H54 (cell line): ENCODE data around the gene ATF7.
A peak's percentile ranks its signal among the peaks of the same experiment; 100 is the strongest.

Source experiments
- DNase-seq: peaks from one replicate; pipeline ENCODE4 v3.0.0; 2011; ENCODE audit warnings: low spot score, mixed read lengths; ENCODE audit not compliant: insufficient read length
- FAIRE-seq: peaks from 3 replicates; lab custom pipeline; 2011; peaks lifted over from hg19 to GRCh38; lab: Jason Lieb, UNC
- POLR2A ChIP-seq: IDR thresholded peaks from 2 replicates; pipeline ENCODE4 v1.6.1; 2011; ENCODE audit warnings: low read depth, mild to moderate bottlenecking, low read length

ATF7 gene

GRCh38 chr12:53596920-53597363 is 29.2 kb downstream of the ATF7 start:
- DNase-seq = no peak
- FAIRE-seq = peak; percentile 52
- no peak for TF ChIP-seq POLR2A

GRCh38 chr12:53594897-53595615 is 31.1 kb downstream of the ATF7 start:
- no peak for DNase-seq
- no peak for FAIRE-seq
- TF ChIP-seq POLR2A = no peak

GRCh38 chr12:53593707-53594106 is 32.5 kb downstream of the ATF7 start:
- DNase-seq = no peak
- TF ChIP-seq POLR2A = no peak
- no peak for FAIRE-seq

- DNase-seq (no peak), FAIRE-seq (no peak)
- TF ChIP-seq POLR2A = no peak
Observed at GRCh38 chr12:53593031-53593430, 33.2 kb downstream of the ATF7 start.

GRCh38 chr12:53592426-53592825 is 33.8 kb downstream of the ATF7 start:
- FAIRE-seq (no peak), DNase-seq (no peak)
- TF ChIP-seq POLR2A = no peak

GRCh38 chr12:53591301-53592206 is 34.6 kb downstream of the ATF7 start:
- peak; percentile 58 for FAIRE-seq
- no peak for DNase-seq

GRCh38 chr12:53590652-53591051 is 35.5 kb downstream of the ATF7 start:
- TF ChIP-seq POLR2A = no peak
- no peak for FAIRE-seq

More at GRCh38 chr12:53591301-53592206, 34.6 kb downstream of the ATF7 start:
- TF ChIP-seq POLR2A = no peak

GRCh38 chr12:53589915-53590314 is 36.3 kb downstream of the ATF7 start:
- TF ChIP-seq POLR2A = no peak
- FAIRE-seq (no peak), DNase-seq (no peak)

More at GRCh38 chr12:53590652-53591051, 35.5 kb downstream of the ATF7 start:
- DNase-seq = no peak

- TF ChIP-seq POLR2A = no peak
- FAIRE-seq (no peak), DNase-seq (no peak)
Observed at GRCh38 chr12:53589423-53589822, 36.8 kb downstream of the ATF7 start.

GRCh38 chr12:53588123-53588522 is 38.1 kb downstream of the ATF7 start:
- TF ChIP-seq POLR2A = no peak
- no peak for FAIRE-seq
- DNase-seq = no peak

GRCh38 chr12:53586745-53587144 is 39.4 kb downstream of the ATF7 start:
- FAIRE-seq (no peak), DNase-seq (no peak)
- TF ChIP-seq POLR2A = no peak

- FAIRE-seq (no peak), DNase-seq (no peak)
- no peak for TF ChIP-seq POLR2A
Observed at GRCh38 chr12:53585448-53586125, 40.6 kb downstream of the ATF7 start.

GRCh38 chr12:53579545-53579955 is 46.6 kb downstream of the ATF7 start:
- TF ChIP-seq POLR2A = no peak
- FAIRE-seq (no peak), DNase-seq (no peak)

GRCh38 chr12:53578783-53579182 is 47.4 kb downstream of the ATF7 start:
- DNase-seq (no peak), FAIRE-seq (no peak)
- no peak for TF ChIP-seq POLR2A
